ENCODE data around the gene TNXB. TPM values are rescaled to one million over a fixed set of nuclear protein-coding genes. Genes with fewer than 3 reads are reported as not detected.

The TNXB gene
- total and polyA plus RNA-seq, 8 donors: 15.1 to 408 (median 44.6) TPM

GRCh38 chr6:32111424-32112066, 2.4 kb upstream of the TNXB start:
- Histone ChIP-seq H3K4me3 (no peak overlapping the region), H3K27me3 (peaks cover 0 to 5% (median 0%) of the 10 kb centered on the region in 3 donors), H3K9me3 (no peaks in the 10 kb centered on the region), H3K27ac (peak overlapping the region in 4 of 5 donors; percentile 75 to 85 (median 79)), H3K36me3 (peaks cover 7 to 23% (median 19%) of the 10 kb centered on the region in 4 donors), H3K4me1 (peaks cover 46 to 83% (median 63%) of the 10 kb centered on the region in 4 donors)
- DNase-seq: peak in 1 of 2 donors; percentile 67
- TF ChIP-seq EP300 (IDR thresholded peaks at IDR 0.05): no peak
- intact Hi-C loops (cut with DNase I; ENCODE audit: low total_unique reads): no loop called here
- WGBS, 5 donors: 40 to 66% (median 51%) methylated on average over 7 of the region's 7 CpGs

- peaks cover 0 to 5% (median 0%) of the 10 kb centered on the region in 3 donors for H3K27me3 ChIP-seq
- peak in 2 of 3 donors; percentile 6 to 63 for TF ChIP-seq POLR2AphosphoS5 (IDR thresholded peaks at IDR 0.05)
- TF ChIP-seq EP300 (IDR thresholded peaks at IDR 0.05): no peak
- H3K4me3 ChIP-seq: no peak overlapping the region
- peak in 1 of 2 donors; percentile 66 for DNase-seq
- 14 to 33% (median 19%) methylated on average over 4 to 7 of the region's 7 CpGs for WGBS, 5 donors
- peak overlapping the region in 4 of 5 donors; percentile 75 to 85 (median 79) for H3K27ac ChIP-seq
- no peaks in the 10 kb centered on the region for H3K9me3 ChIP-seq
- H3K36me3 ChIP-seq: peaks cover 0 to 14% (median 10%) of the 10 kb centered on the region in 4 donors
- H3K4me1 ChIP-seq: peaks cover 46 to 88% (median 68%) of the 10 kb centered on the region in 4 donors
- intact Hi-C loops (cut with DNase I; ENCODE audit: low total_unique reads): no loop called here
Measured at GRCh38 chr6:32110632-32111031, 1.5 kb upstream of the TNXB start.

DNA sequence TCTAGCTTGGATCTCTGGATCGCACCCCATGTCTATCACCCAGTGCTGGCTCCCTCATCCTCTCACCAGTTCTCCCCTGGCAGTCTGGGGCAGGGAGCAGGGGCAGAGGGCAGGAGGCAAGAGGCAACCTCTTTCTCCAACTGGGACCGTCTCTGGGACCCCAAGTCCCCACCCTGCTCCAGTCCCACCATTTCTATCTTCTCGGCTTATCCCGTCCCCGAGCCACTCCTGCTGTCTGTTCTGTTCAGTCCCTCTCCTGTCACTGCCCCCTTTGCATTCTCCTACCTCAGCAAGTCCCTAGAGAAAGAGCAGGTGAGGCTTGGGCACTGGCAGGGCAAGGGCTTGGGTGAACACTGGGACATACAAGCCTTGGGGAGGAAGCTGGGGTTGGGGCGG, 625 bp upstream of the TNXB start:
- Histone ChIP-seq H3K27ac (peak overlapping the region in 4 of 5 donors; percentile 75 to 85 (median 79)), H3K36me3 (peaks cover 0 to 5% (median 1%) of the 10 kb centered on the region in 4 donors), H3K4me1 (peaks cover 46 to 90% (median 67%) of the 10 kb centered on the region in 4 donors), H3K9me3 (no peaks in the 10 kb centered on the region), H3K27me3 (peaks cover 0 to 5% (median 0%) of the 10 kb centered on the region in 3 donors), H3K4me3 (no peak overlapping the region)
- intact Hi-C loops (cut with DNase I; ENCODE audit: low total_unique reads): no loop called here
- no peak for DNase-seq
- no peak for TF ChIP-seq EP300 (IDR thresholded peaks at IDR 0.05)
- no peak for TF ChIP-seq CTCF (IDR thresholded peaks at IDR 0.05)
- no peak for TF ChIP-seq POLR2A (IDR thresholded peaks at IDR 0.05)
- no peak for TF ChIP-seq POLR2AphosphoS5 (IDR thresholded peaks at IDR 0.05)
- WGBS, 5 donors: 49 to 70% (median 56%) methylated on average over 6 of the region's 6 CpGs

GRCh38 chr6:32108727-32109113, 418 bp downstream of the TNXB start:
- intact Hi-C loops (cut with DNase I; ENCODE audit: low total_unique reads): no loop called here
- peaks cover 46 to 80% (median 62%) of the 10 kb centered on the region in 4 donors for H3K4me1 ChIP-seq

More at GRCh38 chr6:32108727-32109113, 418 bp downstream of the TNXB start:
- WGBS, 5 donors: 25 to 46% (median 36%) methylated on average over 6 of the region's 6 CpGs
- TF ChIP-seq POLR2A (IDR thresholded peaks at IDR 0.05) (no peak), CTCF (IDR thresholded peaks at IDR 0.05) (no peak), POLR2AphosphoS5 (IDR thresholded peaks at IDR 0.05) (no peak), EP300 (IDR thresholded peaks at IDR 0.05) (no peak)
- H3K9me3 ChIP-seq: no peaks in the 10 kb centered on the region
- H3K4me3 ChIP-seq: peak overlapping the region; percentile 29 to 37 (median 32)
- DNase-seq: no peak
- H3K36me3 ChIP-seq: no peaks in the 10 kb centered on the region
- H3K27me3 ChIP-seq: peaks cover 0 to 5% (median 0%) of the 10 kb centered on the region in 3 donors
- peak overlapping the region; percentile 22 to 85 (median 76) for H3K27ac ChIP-seq
